CD14-positive monocyte (primary cell): ENCODE results near the gene SPPL2C. TPM values are rescaled to one million over a fixed set of nuclear protein-coding genes. Genes with fewer than 3 reads are reported as not detected.

Experiments used
- DNase-seq, 3 donors: peaks; one replicate each; pipeline ENCODE4 v3.0.0-alpha.2; 2011 to 2022
- H2AFZ ChIP-seq: 2 replicates; pipeline ENCODE4 v1.6.0; 2012; ENCODE audit warnings: mild to moderate bottlenecking, low read depth, low read length, inconsistent platforms; ENCODE audit not compliant: insufficient read depth, poor library complexity, severe bottlenecking
- H3K27ac ChIP-seq, 2 donors: 1 replicate in 1 of 2; 2 replicates in 1 of 2; pipeline ENCODE4 v1.5.1; 2012 to 2013; ENCODE audit warnings: low read length in 2 of 2, control low read depth in 1 of 2, inconsistent platforms in 1 of 2, low read depth in 1 of 2, mild to moderate bottlenecking in 1 of 2
- H3K27me3 ChIP-seq, 2 donors: one replicate each; pipeline versions ENCODE4 v1.6.0 to v1.6.1; 2011 to 2013; ENCODE audit warnings: low read length in 2 of 2; ENCODE audit not compliant: control insufficient read depth in 2 of 2, insufficient read depth in 2 of 2
- H3K36me3 ChIP-seq, 2 donors: replicated peaks in 1 of 2; 1 replicate in 1 of 2; 2 replicates in 1 of 2; pipeline versions ENCODE4 v1.5.1 to v1.6.1; 2012 to 2013; ENCODE audit warnings: low read length in 2 of 2, control low read depth in 1 of 2, inconsistent platforms in 1 of 2, mild to moderate bottlenecking in 1 of 2; ENCODE audit not compliant: insufficient read depth in 2 of 2, control insufficient read depth in 1 of 2
- H3K4me1 ChIP-seq, 2 donors: 1 replicate in 1 of 2; 2 replicates in 1 of 2; pipeline versions ENCODE4 v1.5.1 to v1.6.1; 2012 to 2013; ENCODE audit warnings: low read length in 2 of 2, control low read depth in 1 of 2, inconsistent platforms in 1 of 2, mild to moderate bottlenecking in 1 of 2, moderate library complexity in 1 of 2; ENCODE audit not compliant: insufficient read depth in 2 of 2, control insufficient read depth in 1 of 2
- H3K4me2 ChIP-seq: replicated peaks from 2 replicates; pipeline ENCODE3; 2012; ENCODE audit warnings: low read length, moderate library complexity, mild to moderate bottlenecking; ENCODE audit not compliant: poor library complexity, severe bottlenecking; ENCODE audit errors: extremely low read depth
- H3K4me3 ChIP-seq, 3 experiments: fragments of 200-600 bp in 1 of 3; sonication (generic) in 1 of 3; replicated peaks in 1 of 3; 1 replicate in 2 of 3; 2 replicates in 1 of 3; pipeline ENCODE4 v1.5.1; 2011 to 2013; ENCODE audit warnings: low read length in 3 of 3, mild to moderate bottlenecking in 3 of 3, control low read depth in 2 of 3, low read depth in 2 of 3, inconsistent platforms in 1 of 3, moderate library complexity in 1 of 3
- H3K79me2 ChIP-seq: 2 replicates; pipeline ENCODE4 v1.6.0; 2012; ENCODE audit warnings: mild to moderate bottlenecking, control low read depth, inconsistent platforms, low read length, moderate library complexity; ENCODE audit not compliant: insufficient read depth
- H3K9ac ChIP-seq: 2 replicates; pipeline ENCODE4 v1.6.0; 2017; ENCODE audit warnings: low read length, mild to moderate bottlenecking; ENCODE audit not compliant: insufficient read depth, poor library complexity, severe bottlenecking
- H3K9me3 ChIP-seq, 2 donors: replicated peaks in 1 of 2; 1 replicate in 1 of 2; 2 replicates in 1 of 2; pipeline versions ENCODE4 v1.5.1 to v1.6.1; 2012 to 2013; ENCODE audit warnings: low read length in 2 of 2, control low read depth in 1 of 2; ENCODE audit not compliant: control insufficient read depth in 1 of 2, insufficient read depth in 1 of 2
- H4K20me1 ChIP-seq: 2 replicates; pipeline ENCODE4 v1.6.0; 2012; ENCODE audit warnings: mild to moderate bottlenecking, low read length, control low read depth, moderate library complexity; ENCODE audit not compliant: insufficient read depth
- H3K27ac Mint-ChIP-seq, 7 donors: one replicate each; pipeline ENCODE4 v1.8.0; 2020; ENCODE audit warnings: mild to moderate bottlenecking in 7 of 7, mixed read lengths in 7 of 7, moderate library complexity in 6 of 7, inconsistent platforms in 2 of 7
- H3K27me3 Mint-ChIP-seq, 3 donors: one replicate each; pipeline ENCODE4 v1.8.0; 2021 to 2022; ENCODE audit warnings: low read depth in 3 of 3, mild to moderate bottlenecking in 3 of 3, mixed read lengths in 3 of 3, moderate library complexity in 3 of 3, inconsistent platforms in 1 of 3
- H3K36me3 Mint-ChIP-seq, 2 donors: one replicate each; pipeline ENCODE4 v1.8.0; 2020; ENCODE audit warnings: mixed read lengths in 2 of 2, inconsistent platforms in 1 of 2, mild to moderate bottlenecking in 1 of 2
- H3K4me1 Mint-ChIP-seq: one replicate; pipeline ENCODE4 v1.8.0; 2020; ENCODE audit warnings: mild to moderate bottlenecking, mixed read lengths
- H3K4me3 Mint-ChIP-seq, 2 donors: one replicate each; pipeline ENCODE4 v1.8.0; 2020; ENCODE audit warnings: mild to moderate bottlenecking in 2 of 2, mixed read lengths in 2 of 2, moderate library complexity in 1 of 2
- H3K9me3 Mint-ChIP-seq, 7 donors: one replicate each; pipeline ENCODE4 v1.8.0; 2020 to 2022; ENCODE audit warnings: mixed read lengths in 7 of 7, mild to moderate bottlenecking in 6 of 7, moderate library complexity in 6 of 7, inconsistent platforms in 2 of 7
- WGBS: methylation state at CpG from one replicate; pipeline ENCODE4 v1.1.5; 2013; ENCODE audit warnings: missing lambda C conversion rate; ENCODE audit not compliant: insufficient coverage; 5-methylcytosine and 5-hydroxymethylcytosine counted together
- intact Hi-C, 2 donors: fragments of 100-400 bp; cut with micrococcal nuclease; formaldehyde crosslinking; loops; one replicate each; pipeline versions ENCODE4 v1.15.0 to v1.15.1; 2023
- polyA plus RNA-seq, 3 donors: library from polyadenylated mRNA; depleted of rRNA in 1 of 3; unstranded in 2 of 3; stranded (reverse) in 1 of 3; fragments of 300-500 nt in 2 of 3; fragments of >200 nt in 1 of 3; fragmentation: Illumina TruSeq in 2 of 3; gene quantifications; 1 replicate in 2 of 3; 2 replicates in 1 of 3; pipeline ENCODE4 v1.2.3, GENCODE V29; 2012 to 2021
- TF ChIP-seq, protein P1 (sequence below): fragments of 200-600 bp; IDR thresholded peaks from one replicate; pipeline ENCODE4 v1.8.0; 2022; ENCODE audit warnings: antibody characterized with exemption, mild to moderate bottlenecking

The SPPL2C gene
- polyA plus RNA-seq, 3 donors, result not detected

- no peak overlapping the region for H3K27ac ChIP-seq
- DNase-seq, result no peak
- no peaks in the 10 kb centered on the region for H3K9me3 ChIP-seq
- H3K36me3 ChIP-seq, result no peaks in the 10 kb centered on the region
- H3K4me1 Mint-ChIP-seq, result no peaks in the 10 kb centered on the region
- intact Hi-C loops, result no loop called here
- H3K27ac Mint-ChIP-seq, result no peak overlapping the region
- no peak overlapping the region for H3K4me2 ChIP-seq
- H3K79me2 ChIP-seq, result no peaks in the 10 kb centered on the region
- no peak overlapping the region for H3K4me3 Mint-ChIP-seq
- no peaks in the 10 kb centered on the region for H3K27me3 ChIP-seq
- H3K4me1 ChIP-seq, result no peaks in the 10 kb centered on the region
- H3K4me3 ChIP-seq, result no peak overlapping the region
- TF ChIP-seq, protein P1, sequence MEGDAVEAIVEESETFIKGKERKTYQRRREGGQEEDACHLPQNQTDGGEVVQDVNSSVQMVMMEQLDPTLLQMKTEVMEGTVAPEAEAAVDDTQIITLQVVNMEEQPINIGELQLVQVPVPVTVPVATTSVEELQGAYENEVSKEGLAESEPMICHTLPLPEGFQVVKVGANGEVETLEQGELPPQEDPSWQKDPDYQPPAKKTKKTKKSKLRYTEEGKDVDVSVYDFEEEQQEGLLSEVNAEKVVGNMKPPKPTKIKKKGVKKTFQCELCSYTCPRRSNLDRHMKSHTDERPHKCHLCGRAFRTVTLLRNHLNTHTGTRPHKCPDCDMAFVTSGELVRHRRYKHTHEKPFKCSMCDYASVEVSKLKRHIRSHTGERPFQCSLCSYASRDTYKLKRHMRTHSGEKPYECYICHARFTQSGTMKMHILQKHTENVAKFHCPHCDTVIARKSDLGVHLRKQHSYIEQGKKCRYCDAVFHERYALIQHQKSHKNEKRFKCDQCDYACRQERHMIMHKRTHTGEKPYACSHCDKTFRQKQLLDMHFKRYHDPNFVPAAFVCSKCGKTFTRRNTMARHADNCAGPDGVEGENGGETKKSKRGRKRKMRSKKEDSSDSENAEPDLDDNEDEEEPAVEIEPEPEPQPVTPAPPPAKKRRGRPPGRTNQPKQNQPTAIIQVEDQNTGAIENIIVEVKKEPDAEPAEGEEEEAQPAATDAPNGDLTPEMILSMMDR, result no peak
- no peak overlapping the region for H2AFZ ChIP-seq
- H3K9me3 Mint-ChIP-seq, result peaks cover 0 to 5% (median 2%) of the 10 kb centered on the region in 7 donors
- H3K9ac ChIP-seq, result no peak overlapping the region
- no peaks in the 10 kb centered on the region for H4K20me1 ChIP-seq
- no CpG with 5 or more reads among the region's 1 CpG for WGBS
- no peaks in the 10 kb centered on the region for H3K36me3 Mint-ChIP-seq
- H3K27me3 Mint-ChIP-seq, result peaks cover 7 to 22% (median 12%) of the 10 kb centered on the region in 3 donors
Observed at GRCh38 chr17:45877467-45877866, 32.8 kb downstream of the SPPL2C start.

DNA sequence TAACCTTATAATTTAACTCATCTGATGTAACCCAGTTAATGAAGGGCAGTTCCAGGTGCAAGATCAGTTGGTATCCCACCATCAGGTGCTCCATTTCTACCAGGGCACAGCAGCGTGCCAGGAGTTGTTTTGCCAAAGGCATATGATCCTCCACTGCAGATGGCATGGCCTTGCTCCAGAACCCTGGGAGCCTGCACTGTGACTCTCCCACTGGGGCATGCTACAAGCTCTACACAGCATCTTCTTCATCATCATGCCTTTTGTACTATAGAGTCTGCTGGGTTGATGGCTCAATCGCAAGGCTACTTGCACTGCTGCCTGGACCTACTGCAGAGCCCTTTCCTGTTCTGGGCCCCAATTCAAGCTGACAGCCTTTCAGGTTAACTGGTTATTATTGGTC lies 38.4 kb downstream of the SPPL2C start:
- 92% methylated on average over 2 of the region's 2 CpGs for WGBS
- H3K4me3 Mint-ChIP-seq, result no peak overlapping the region

More for the DNA sequence above, 38.4 kb downstream of the SPPL2C start:
- peaks cover 3 to 14% (median 8%) of the 10 kb centered on the region in 3 donors for H3K27me3 Mint-ChIP-seq
- DNase-seq, result no peak
- Histone ChIP-seq H3K9me3 (no peaks in the 10 kb centered on the region), H3K36me3 (no peaks in the 10 kb centered on the region), H3K27ac (no peak overlapping the region), H3K4me3 (no peak overlapping the region), H2AFZ (no peak overlapping the region), H3K27me3 (no peaks in the 10 kb centered on the region), H3K79me2 (no peaks in the 10 kb centered on the region), H3K4me2 (no peak overlapping the region), H3K9ac (no peak overlapping the region), H3K4me1 (no peaks in the 10 kb centered on the region), H4K20me1 (no peaks in the 10 kb centered on the region)
- H3K27ac Mint-ChIP-seq, result no peak overlapping the region
- H3K9me3 Mint-ChIP-seq, result peaks cover 0 to 6% (median 2%) of the 10 kb centered on the region in 7 donors
- no peaks in the 10 kb centered on the region for H3K36me3 Mint-ChIP-seq
- intact Hi-C loops, result no loop called here
- TF ChIP-seq, protein P1, result no peak
- H3K4me1 Mint-ChIP-seq, result no peaks in the 10 kb centered on the region
